ENCODE data around the gene LGR5.

The LGR5 gene

GRCh38 chr12:71432936-71433335, 6.7 kb upstream of the LGR5 start:
- in situ Hi-C loops (cut with MboI; ENCODE audit: low sequenced_read_pairs): no loop called here

GRCh38 chr12:71436696-71437095, 2.9 kb upstream of the LGR5 start:
- in situ Hi-C loops (cut with MboI; ENCODE audit: low sequenced_read_pairs): no loop called here

GRCh38 chr12:71438670-71439361, 782 bp upstream of the LGR5 start:
- in situ Hi-C loops (cut with MboI; ENCODE audit: low sequenced_read_pairs): no loop called here

- in situ Hi-C loops (cut with MboI; ENCODE audit: low sequenced_read_pairs): no loop called here
Measured at GRCh38 chr12:71439362-71439612, 311 bp upstream of the LGR5 start.

GRCh38 chr12:71440345-71440762, 756 bp downstream of the LGR5 start:
- in situ Hi-C loops (cut with MboI; ENCODE audit: low sequenced_read_pairs): no loop called here

GRCh38 chr12:71440763-71441748, 1.5 kb downstream of the LGR5 start:
- in situ Hi-C loops (cut with MboI; ENCODE audit: low sequenced_read_pairs): no loop called here

GRCh38 chr12:71441836-71442566, 2.4 kb downstream of the LGR5 start:
- in situ Hi-C loops (cut with MboI; ENCODE audit: low sequenced_read_pairs): no loop called here

GRCh38 chr12:71442567-71442931, 3.0 kb downstream of the LGR5 start:
- in situ Hi-C loops (cut with MboI; ENCODE audit: low sequenced_read_pairs): no loop called here

GRCh38 chr12:71445071-71445470, 5.5 kb downstream of the LGR5 start:
- in situ Hi-C loops (cut with MboI; ENCODE audit: low sequenced_read_pairs): no loop called here

- in situ Hi-C loops (cut with MboI; ENCODE audit: low sequenced_read_pairs): no loop called here
Measured at GRCh38 chr12:71447691-71448132, 8.1 kb downstream of the LGR5 start.

- in situ Hi-C loops (cut with MboI; ENCODE audit: low sequenced_read_pairs): no loop called here
Measured at GRCh38 chr12:71448150-71448581, 8.6 kb downstream of the LGR5 start.

GRCh38 chr12:71449373-71450070, 9.9 kb downstream of the LGR5 start:
- in situ Hi-C loops (cut with MboI; ENCODE audit: low sequenced_read_pairs): no loop called here

- in situ Hi-C loops (cut with MboI; ENCODE audit: low sequenced_read_pairs): no loop called here
Measured at GRCh38 chr12:71452006-71452405, 12.4 kb downstream of the LGR5 start.

- in situ Hi-C loops (cut with MboI; ENCODE audit: low sequenced_read_pairs): no loop called here
Measured at GRCh38 chr12:71455028-71455737, 15.6 kb downstream of the LGR5 start.

GRCh38 chr12:71456316-71456715, 16.7 kb downstream of the LGR5 start:
- in situ Hi-C loops (cut with MboI; ENCODE audit: low sequenced_read_pairs): no loop called here

GRCh38 chr12:71456990-71457389, 17.4 kb downstream of the LGR5 start:
- in situ Hi-C loops (cut with MboI; ENCODE audit: low sequenced_read_pairs): no loop called here

- in situ Hi-C loops (cut with MboI; ENCODE audit: low sequenced_read_pairs): no loop called here
Measured at GRCh38 chr12:71460318-71460717, 20.7 kb downstream of the LGR5 start.

- in situ Hi-C loops (cut with MboI; ENCODE audit: low sequenced_read_pairs): no loop called here
Measured at GRCh38 chr12:71460850-71461609, 21.4 kb downstream of the LGR5 start.

- in situ Hi-C loops (cut with MboI; ENCODE audit: low sequenced_read_pairs): no loop called here
Measured at GRCh38 chr12:71461787-71462328, 22.3 kb downstream of the LGR5 start.
